ENCODE data around the gene CREBRF. TPM values are rescaled to one million over a fixed set of nuclear protein-coding genes. Genes with fewer than 3 reads are reported as not detected.

CREBRF gene
- total RNA-seq, 2 donors from 2014 or later: 12.2 to 12.7 TPM

GRCh38 chr5:173039964-173040363 lies 16.2 kb upstream of the CREBRF start:
- no peaks in the 10 kb centered on the region for H3K27me3 ChIP-seq (ENCODE audit: control insufficient read depth, insufficient read depth, low read length, poor library complexity, severe bottlenecking)
- no peak overlapping the region for H3K27ac ChIP-seq (ENCODE audit: low read depth, low read length)
- WGBS, 2 experiments (ENCODE audit: insufficient coverage in 1 of 2, insufficient read length in 1 of 2): 96 to 97% methylated on average over 5 of the region's 5 CpGs
- Mint-ChIP-seq H3K27ac (no peak overlapping the region), H3K4me1 (no peaks in the 10 kb centered on the region), H3K36me3 (ENCODE audit: low read depth) (peaks cover 18% of the 10 kb centered on the region), H3K4me3 (no peak overlapping the region), H3K27me3 (ENCODE audit: insufficient read depth) (no peaks in the 10 kb centered on the region), H3K9me3 (peaks cover 8% of the 10 kb centered on the region)
- no peak for TF ChIP-seq CTCF (conservative IDR thresholded peaks at IDR 0.05)
- H3K4me1 ChIP-seq (ENCODE audit: control insufficient read depth, insufficient read depth, low read length): no peaks in the 10 kb centered on the region
- H3K4me3 ChIP-seq (ENCODE audit: low read length): no peak overlapping the region
- DNase-seq: no peak
- peaks cover 11% of the 10 kb centered on the region for H3K36me3 ChIP-seq (ENCODE audit: control insufficient read depth, insufficient read depth, low read length)
- H3K9me3 ChIP-seq (ENCODE audit: control insufficient read depth, low read length): no peaks in the 10 kb centered on the region
- no peak overlapping the region for H3K9ac ChIP-seq (ENCODE audit: extremely low read depth, low read length, poor library complexity, severe bottlenecking)

- peaks cover 8% of the 10 kb centered on the region for H3K9me3 Mint-ChIP-seq
- no peak overlapping the region for H3K27ac Mint-ChIP-seq
- peaks cover 1% of the 10 kb centered on the region for H3K36me3 ChIP-seq (ENCODE audit: control insufficient read depth, insufficient read depth, low read length)
- H3K4me3 Mint-ChIP-seq: no peak overlapping the region
- peaks cover 4% of the 10 kb centered on the region for H3K36me3 Mint-ChIP-seq (ENCODE audit: low read depth)
- peaks cover 8% of the 10 kb centered on the region for H3K4me1 Mint-ChIP-seq
- H3K4me3 ChIP-seq (ENCODE audit: low read length): no peak overlapping the region
- no peaks in the 10 kb centered on the region for H3K27me3 ChIP-seq (ENCODE audit: control insufficient read depth, insufficient read depth, low read length, poor library complexity, severe bottlenecking)
- H3K9ac ChIP-seq (ENCODE audit: extremely low read depth, low read length, poor library complexity, severe bottlenecking): no peak overlapping the region
- H3K9me3 ChIP-seq (ENCODE audit: control insufficient read depth, low read length): no peaks in the 10 kb centered on the region
- H3K27me3 Mint-ChIP-seq (ENCODE audit: insufficient read depth): no peaks in the 10 kb centered on the region
- WGBS, 2 experiments (ENCODE audit: insufficient coverage in 1 of 2, insufficient read length in 1 of 2): 92 to 100% methylated on average over 4 to 6 of the region's 7 CpGs
- DNase-seq: no peak
- no peak overlapping the region for H3K27ac ChIP-seq (ENCODE audit: low read depth, low read length)
- no peaks in the 10 kb centered on the region for H3K4me1 ChIP-seq (ENCODE audit: control insufficient read depth, insufficient read depth, low read length)
- no peak for TF ChIP-seq CTCF (conservative IDR thresholded peaks at IDR 0.05)
Measured at GRCh38 chr5:173041881-173042762, 14.0 kb upstream of the CREBRF start.

GRCh38 chr5:173042763-173043107 lies 13.4 kb upstream of the CREBRF start:
- Histone ChIP-seq H3K36me3 (ENCODE audit: control insufficient read depth, insufficient read depth, low read length) (no peaks in the 10 kb centered on the region), H3K9me3 (ENCODE audit: control insufficient read depth, low read length) (no peaks in the 10 kb centered on the region), H3K27me3 (ENCODE audit: control insufficient read depth, insufficient read depth, low read length, poor library complexity, severe bottlenecking) (no peaks in the 10 kb centered on the region), H3K4me1 (ENCODE audit: control insufficient read depth, insufficient read depth, low read length) (no peaks in the 10 kb centered on the region), H3K4me3 (ENCODE audit: low read length) (no peak overlapping the region), H3K9ac (ENCODE audit: extremely low read depth, low read length, poor library complexity, severe bottlenecking) (no peak overlapping the region), H3K27ac (ENCODE audit: low read depth, low read length) (no peak overlapping the region)
- Mint-ChIP-seq H3K4me3 (no peak overlapping the region), H3K36me3 (ENCODE audit: low read depth) (peaks cover 2% of the 10 kb centered on the region), H3K27ac (no peak overlapping the region), H3K9me3 (peaks cover 8% of the 10 kb centered on the region), H3K4me1 (peaks cover 8% of the 10 kb centered on the region), H3K27me3 (ENCODE audit: insufficient read depth) (peaks cover 4% of the 10 kb centered on the region)
- WGBS, 2 experiments (ENCODE audit: insufficient coverage in 1 of 2, insufficient read length in 1 of 2): 83 to 98% methylated on average over 1 to 3 of the region's 3 CpGs
- no peak for DNase-seq
- TF ChIP-seq CTCF (conservative IDR thresholded peaks at IDR 0.05): no peak

Measured in endodermal cell (in vitro differentiated cells).